ENCODE data around the gene COA7. TPM values are rescaled to one million over a fixed set of nuclear protein-coding genes. Genes with fewer than 3 reads are reported as not detected.

The COA7 gene
- total and polyA plus RNA-seq, 10 of the 15 experiments (the other 5 are each of a cell fraction or from before 2014, with no cell fraction given), result 7.5 to 20.2 (median 15.4) TPM

DNA sequence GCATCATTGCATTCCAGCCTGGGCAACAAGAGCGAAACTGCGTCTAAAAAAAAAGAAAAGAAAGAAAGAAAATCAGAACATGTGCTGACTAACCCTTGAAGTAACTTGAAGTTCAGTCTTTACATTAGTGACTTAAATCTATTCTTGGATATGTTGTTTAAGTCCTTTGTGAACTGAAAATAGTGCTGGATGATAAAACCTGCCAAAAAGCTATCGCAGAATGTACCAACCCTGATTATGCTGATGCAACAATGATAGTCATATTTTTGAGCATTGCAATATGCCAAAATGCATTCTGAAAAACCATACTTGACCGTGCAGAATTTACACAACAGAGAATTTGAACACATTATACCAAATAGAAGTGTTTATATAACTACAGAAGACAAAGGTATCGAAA, 34.4 kb downstream of the COA7 start:
- Histone ChIP-seq H3K9ac (ENCODE audit: control insufficient read depth, insufficient read depth, low read length) (no peak overlapping the region), H3K79me2 (ENCODE audit: control insufficient read depth, insufficient read depth, low read length) (no peaks in the 10 kb centered on the region), H2AFZ (ENCODE audit: control insufficient read depth, low read depth, low read length) (no peak overlapping the region), H3K36me3 (ENCODE audit: control insufficient read depth in 2 of 2, insufficient read depth in 2 of 2, low read length in 1 of 2) (no peaks in the 10 kb centered on the region), H3K4me3 (no peak overlapping the region), H3K4me2 (ENCODE audit: control insufficient read depth, insufficient read depth) (no peak overlapping the region), H3K27me3 (replicated peaks in 1 of 2; ENCODE audit: control insufficient read depth in 2 of 2, insufficient read depth in 2 of 2, low read length in 1 of 2) (no peaks in the 10 kb centered on the region), H3K9me3 (replicated peaks; ENCODE audit: control insufficient read depth, insufficient read depth, low read length) (no peaks in the 10 kb centered on the region), H3K27ac (ENCODE audit: control insufficient read depth, insufficient read depth) (no peak overlapping the region), H3K4me1 (ENCODE audit: control insufficient read depth, insufficient read depth, low read length) (peaks cover 5% of the 10 kb centered on the region), H4K20me1 (ENCODE audit: control insufficient read depth, insufficient read depth) (no peaks in the 10 kb centered on the region)
- RAD21 ChIA-PET (ENCODE audit: unreplicated experiment), result no interaction called here
- no TSS peak for BruUV-seq (replicated peaks)
- SMC1A ChIA-PET (ENCODE audit: uncharacterized antibody, unreplicated experiment), result no interaction called here
- TF ChIP-seq CBX5 (IDR thresholded peaks at IDR 0.05; ENCODE audit: low read depth), result no peak
- no peak for TF ChIP-seq RCOR1 (conservative IDR thresholded peaks at IDR 0.05; ENCODE audit: low read depth, low read length)
- TF ChIP-seq, protein P1, sequence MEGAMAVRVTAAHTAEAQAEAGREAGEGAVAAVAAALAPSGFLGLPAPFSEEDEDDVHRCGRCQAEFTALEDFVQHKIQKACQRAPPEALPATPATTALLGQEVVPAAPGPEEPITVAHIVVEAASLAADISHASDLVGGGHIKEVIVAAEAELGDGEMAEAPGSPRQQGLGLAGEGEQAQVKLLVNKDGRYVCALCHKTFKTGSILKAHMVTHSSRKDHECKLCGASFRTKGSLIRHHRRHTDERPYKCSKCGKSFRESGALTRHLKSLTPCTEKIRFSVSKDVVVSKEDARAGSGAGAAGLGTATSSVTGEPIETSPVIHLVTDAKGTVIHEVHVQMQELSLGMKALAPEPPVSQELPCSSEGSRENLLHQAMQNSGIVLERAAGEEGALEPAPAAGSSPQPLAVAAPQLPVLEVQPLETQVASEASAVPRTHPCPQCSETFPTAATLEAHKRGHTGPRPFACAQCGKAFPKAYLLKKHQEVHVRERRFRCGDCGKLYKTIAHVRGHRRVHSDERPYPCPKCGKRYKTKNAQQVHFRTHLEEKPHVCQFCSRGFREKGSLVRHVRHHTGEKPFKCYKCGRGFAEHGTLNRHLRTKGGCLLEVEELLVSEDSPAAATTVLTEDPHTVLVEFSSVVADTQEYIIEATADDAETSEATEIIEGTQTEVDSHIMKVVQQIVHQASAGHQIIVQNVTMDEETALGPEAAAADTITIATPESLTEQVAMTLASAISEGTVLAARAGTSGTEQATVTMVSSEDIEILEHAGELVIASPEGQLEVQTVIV (IDR thresholded peaks at IDR 0.05; ENCODE audit: borderline replicate concordance, partially characterized antibody), result no peak
- no peak for TF ChIP-seq SMAD1 (IDR thresholded peaks at IDR 0.05; ENCODE audit: low read depth, partially characterized antibody)
- TF ChIP-seq, protein P2, sequence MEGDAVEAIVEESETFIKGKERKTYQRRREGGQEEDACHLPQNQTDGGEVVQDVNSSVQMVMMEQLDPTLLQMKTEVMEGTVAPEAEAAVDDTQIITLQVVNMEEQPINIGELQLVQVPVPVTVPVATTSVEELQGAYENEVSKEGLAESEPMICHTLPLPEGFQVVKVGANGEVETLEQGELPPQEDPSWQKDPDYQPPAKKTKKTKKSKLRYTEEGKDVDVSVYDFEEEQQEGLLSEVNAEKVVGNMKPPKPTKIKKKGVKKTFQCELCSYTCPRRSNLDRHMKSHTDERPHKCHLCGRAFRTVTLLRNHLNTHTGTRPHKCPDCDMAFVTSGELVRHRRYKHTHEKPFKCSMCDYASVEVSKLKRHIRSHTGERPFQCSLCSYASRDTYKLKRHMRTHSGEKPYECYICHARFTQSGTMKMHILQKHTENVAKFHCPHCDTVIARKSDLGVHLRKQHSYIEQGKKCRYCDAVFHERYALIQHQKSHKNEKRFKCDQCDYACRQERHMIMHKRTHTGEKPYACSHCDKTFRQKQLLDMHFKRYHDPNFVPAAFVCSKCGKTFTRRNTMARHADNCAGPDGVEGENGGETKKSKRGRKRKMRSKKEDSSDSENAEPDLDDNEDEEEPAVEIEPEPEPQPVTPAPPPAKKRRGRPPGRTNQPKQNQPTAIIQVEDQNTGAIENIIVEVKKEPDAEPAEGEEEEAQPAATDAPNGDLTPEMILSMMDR (IDR thresholded peaks at IDR 0.05 in 2 of 3, conservative IDR thresholded peaks at IDR 0.05 in 1 of 3; ENCODE audit: control insufficient read depth in 2 of 3, extremely low read depth in 1 of 3, insufficient read depth in 1 of 3, low read depth in 3 of 3, low read length in 3 of 3), result no peak
- no peak for TF ChIP-seq POLR2AphosphoS2 (IDR thresholded peaks at IDR 0.05; ENCODE audit: low read depth, low read length)
- TF ChIP-seq ZNF24 (IDR thresholded peaks at IDR 0.05), result no peak
- TF ChIP-seq, protein P3, sequence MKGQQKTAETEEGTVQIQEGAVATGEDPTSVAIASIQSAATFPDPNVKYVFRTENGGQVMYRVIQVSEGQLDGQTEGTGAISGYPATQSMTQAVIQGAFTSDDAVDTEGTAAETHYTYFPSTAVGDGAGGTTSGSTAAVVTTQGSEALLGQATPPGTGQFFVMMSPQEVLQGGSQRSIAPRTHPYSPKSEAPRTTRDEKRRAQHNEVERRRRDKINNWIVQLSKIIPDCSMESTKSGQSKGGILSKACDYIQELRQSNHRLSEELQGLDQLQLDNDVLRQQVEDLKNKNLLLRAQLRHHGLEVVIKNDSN (IDR thresholded peaks at IDR 0.05; ENCODE audit: borderline replicate concordance, extremely low read length, insufficient read depth, low read depth, low read length), result no peak
- no peak for TF ChIP-seq EZH2 (IDR thresholded peaks at IDR 0.05; ENCODE audit: borderline replicate concordance, control insufficient read depth, low read depth, low read length)
- intact Hi-C loops (cut with micrococcal nuclease; ENCODE audit: unreplicated experiment), result no loop called here
- WGBS (ENCODE audit: insufficient coverage, insufficient replicate concordance, low lambda C conversion rate, missing lambda C conversion rate), result 61% methylated on average over 5 of the region's 5 CpGs
- DNase-seq (ENCODE audit: low read depth, low spot score), result no peak
- in situ Hi-C loops (cut with MboI), result no loop called here
- CTCF ChIA-PET, result no interaction called here
- FAIRE-seq, result no peak
- ATAC-seq, result no peak
- POLR2A ChIA-PET, result no interaction called here
